ENCODE data around the gene KCNIP1. TPM values are rescaled to one million over a fixed set of nuclear protein-coding genes. Genes with fewer than 3 reads are reported as not detected.

Gene KCNIP1
- total and polyA plus RNA-seq, 2 of the 13 experiments (the other 11 are each of a cell fraction or from before 2014, with no cell fraction given) = not detected

DNA sequence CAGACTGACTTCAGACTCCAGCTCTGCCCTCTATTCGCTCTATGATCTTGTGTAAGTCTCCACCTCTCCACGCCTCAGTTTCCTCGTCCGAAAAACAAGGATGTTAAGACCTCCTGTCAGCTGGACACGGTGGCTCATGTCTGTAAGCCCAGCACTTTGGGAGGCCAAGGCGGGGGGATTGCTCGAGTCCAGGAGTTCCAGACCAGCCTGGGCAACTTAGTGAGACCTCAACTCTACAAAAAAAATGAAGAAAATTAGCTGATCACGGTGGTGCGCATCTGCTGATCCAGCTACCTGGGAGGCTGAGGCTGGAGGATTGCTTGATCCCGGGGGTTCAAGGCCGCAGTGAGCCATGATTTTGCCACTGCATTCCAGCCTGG lies 243.1 kb downstream of the KCNIP1 start:
- Histone ChIP-seq H3K36me3 (replicated peaks in 1 of 2; ENCODE audit: control insufficient read depth in 1 of 2, insufficient read depth in 2 of 2, low read length in 2 of 2) (no peaks in the 10 kb centered on the region), H3K4me2 (ENCODE audit: low read depth, low read length) (no peak overlapping the region), H3K4me3 (replicated peaks in 1 of 3; ENCODE audit: insufficient read depth in 1 of 3, low read depth in 2 of 3, low read length in 3 of 3) (no peak overlapping the region), H3K27me3 (ENCODE audit: control insufficient read depth in 1 of 2, insufficient read depth in 2 of 2, low read length in 2 of 2) (peaks cover 2 to 27% of the 10 kb centered on the region in 2 experiments; a peak in 4 of 5 replicates), H3K4me1 (ENCODE audit: insufficient read depth, low read length) (no peaks in the 10 kb centered on the region), H3K9me3 (ENCODE audit: low read length) (no peaks in the 10 kb centered on the region), H3K79me2 (ENCODE audit: insufficient read depth, low read length) (no peaks in the 10 kb centered on the region), H3K9ac (ENCODE audit: insufficient read depth, low read depth, low read length) (no peak overlapping the region), H4K20me1 (ENCODE audit: insufficient read depth, low read length) (no peaks in the 10 kb centered on the region), H3K27ac (ENCODE audit: extremely low read length, insufficient read depth, low read length) (no peak overlapping the region), H2AFZ (ENCODE audit: low read length) (no peak overlapping the region)
- ATAC-seq (no peak), DNase-seq (ENCODE audit: low spot score) (no peak), FAIRE-seq (no peak)
- in situ Hi-C loops (cut with HindIII; ENCODE audit: extremely low pct_ligation_motif_present, low pct_unique_long_range_greater_than_20kb) = loop anchor here (10.0 kb wide), 1 partner anchor 598 kb away; no protein-coding TSS in a partner anchor
- intact Hi-C loops (cut with micrococcal nuclease; ENCODE audit: unreplicated experiment) = loop anchor here (10.0 kb wide), 2 partner anchors 112 to 408 kb away; no protein-coding TSS in a partner anchor
- 39% methylated on average over 8 of the region's 11 CpGs for WGBS (ENCODE audit: low lambda C conversion rate)
- TF ChIP-seq ISL2 (CRISPR knock-in tag; IDR thresholded peaks at IDR 0.05) (no peak), HOXA3 (CRISPR knock-in tag; IDR thresholded peaks at IDR 0.05) (no peak), U2AF2 (IDR thresholded peaks at IDR 0.05; ENCODE audit: low read depth, low read length) (no peak), ATM (IDR thresholded peaks at IDR 0.05; ENCODE audit: borderline replicate concordance) (no peak), ZNF552 (CRISPR knock-in tag; IDR thresholded peaks at IDR 0.05; ENCODE audit: borderline replicate concordance) (no peak), FOXO1 (CRISPR knock-in tag; IDR thresholded peaks at IDR 0.05) (no peak), NCOR1 (IDR thresholded peaks at IDR 0.05; ENCODE audit: borderline replicate concordance, low read length) (no peak), NRL (CRISPR knock-in tag; IDR thresholded peaks at IDR 0.05; ENCODE audit: borderline replicate concordance) (no peak)
- CTCF ChIA-PET (ENCODE audit: low intra/inter-chr PET ratio, low total read pairs) = no interaction called here
- BruUV-seq (replicated peaks) = no TSS peak
- POLR2A ChIA-PET = no interaction called here

DNA sequence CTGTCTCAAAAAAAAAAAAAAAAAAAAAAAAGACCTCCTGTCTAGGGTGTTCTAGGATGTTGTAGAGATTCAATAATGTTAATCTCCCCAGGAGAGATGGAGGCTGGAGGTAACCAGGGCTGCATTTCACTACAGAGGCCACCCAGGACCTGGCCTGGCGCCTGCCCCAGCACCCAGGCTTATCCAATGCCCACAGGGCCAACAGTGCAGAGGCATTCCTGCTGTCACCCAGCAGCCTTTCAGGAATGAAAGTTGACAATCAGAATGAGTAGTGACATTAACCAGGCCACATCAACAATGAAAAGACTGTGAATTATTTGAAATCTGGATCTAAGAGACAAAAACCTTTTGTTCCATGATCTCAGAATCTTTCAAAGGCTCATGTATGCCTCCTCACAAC lies 243.5 kb downstream of the KCNIP1 start:
- no peak for ATAC-seq
- Histone ChIP-seq H3K79me2 (ENCODE audit: insufficient read depth, low read length) (no peaks in the 10 kb centered on the region), H3K36me3 (replicated peaks in 1 of 2; ENCODE audit: control insufficient read depth in 1 of 2, insufficient read depth in 2 of 2, low read length in 2 of 2) (no peaks in the 10 kb centered on the region), H3K9ac (ENCODE audit: insufficient read depth, low read depth, low read length) (no peak overlapping the region), H3K9me3 (ENCODE audit: low read length) (no peaks in the 10 kb centered on the region), H3K27ac (ENCODE audit: extremely low read length, insufficient read depth, low read length) (no peak overlapping the region), H3K27me3 (ENCODE audit: control insufficient read depth in 1 of 2, insufficient read depth in 2 of 2, low read length in 2 of 2) (peaks cover 2 to 25% of the 10 kb centered on the region in 2 experiments; a peak in 3 of 5 replicates), H2AFZ (ENCODE audit: low read length) (no peak overlapping the region), H3K4me2 (ENCODE audit: low read depth, low read length) (no peak overlapping the region), H3K4me1 (ENCODE audit: insufficient read depth, low read length) (no peaks in the 10 kb centered on the region), H4K20me1 (ENCODE audit: insufficient read depth, low read length) (no peaks in the 10 kb centered on the region), H3K4me3 (replicated peaks in 1 of 3; ENCODE audit: insufficient read depth in 1 of 3, low read depth in 2 of 3, low read length in 3 of 3) (no peak overlapping the region)
- in situ Hi-C loops (cut with HindIII; ENCODE audit: extremely low pct_ligation_motif_present, low pct_unique_long_range_greater_than_20kb) = loop anchor here (10.0 kb wide), 1 partner anchor 597 kb away; no protein-coding TSS in a partner anchor
- DNase-seq (ENCODE audit: low spot score) = no peak
- BruUV-seq (replicated peaks) = no TSS peak
- CTCF ChIA-PET (ENCODE audit: low intra/inter-chr PET ratio, low total read pairs) = no interaction called here
- 0% methylated on average over 1 of the region's 1 CpG for WGBS (ENCODE audit: low lambda C conversion rate)
- intact Hi-C loops (cut with micrococcal nuclease; ENCODE audit: unreplicated experiment) = loop anchor here (10.0 kb wide), 2 partner anchors 113 to 407 kb away; no protein-coding TSS in a partner anchor
- no peak for FAIRE-seq
- POLR2A ChIA-PET = no interaction called here
- no peak for TF ChIP-seq ZNF234 (CRISPR knock-in tag; conservative IDR thresholded peaks at IDR 0.05)
- no peak for TF ChIP-seq CHD4 (IDR thresholded peaks at IDR 0.05; ENCODE audit: borderline replicate concordance, low read length)
- TF ChIP-seq ZFP90 (CRISPR knock-in tag; IDR thresholded peaks at IDR 0.05; ENCODE audit: borderline replicate concordance) = no peak
- no peak for TF ChIP-seq KLF12 (CRISPR knock-in tag; IDR thresholded peaks at IDR 0.05; ENCODE audit: borderline replicate concordance)
- no peak for TF ChIP-seq HCFC1 (IDR thresholded peaks at IDR 0.05; ENCODE audit: low read depth, low read length)
- TF ChIP-seq CBFB (CRISPR knock-in tag; IDR thresholded peaks at IDR 0.05) = no peak
- no peak for TF ChIP-seq ERF (CRISPR knock-in tag; IDR thresholded peaks at IDR 0.05)
- TF ChIP-seq, protein P1, sequence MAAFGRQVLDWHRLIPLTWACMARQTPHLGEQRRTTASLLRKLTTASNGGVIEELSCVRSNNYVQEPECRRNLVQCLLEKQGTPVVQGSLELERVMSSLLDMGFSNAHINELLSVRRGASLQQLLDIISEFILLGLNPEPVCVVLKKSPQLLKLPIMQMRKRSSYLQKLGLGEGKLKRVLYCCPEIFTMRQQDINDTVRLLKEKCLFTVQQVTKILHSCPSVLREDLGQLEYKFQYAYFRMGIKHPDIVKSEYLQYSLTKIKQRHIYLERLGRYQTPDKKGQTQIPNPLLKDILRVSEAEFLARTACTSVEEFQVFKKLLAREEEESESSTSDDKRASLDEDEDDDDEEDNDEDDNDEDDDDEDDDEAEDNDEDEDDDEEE (CRISPR knock-in tag; IDR thresholded peaks at IDR 0.05) = no peak
- no peak for TF ChIP-seq ZBTB7B (CRISPR knock-in tag; IDR thresholded peaks at IDR 0.05)

All from HepG2 (cell line).